NCI-H2107 treated with DMSO at 0.1 percent for 48 hours (cell line): ENCODE results near the gene CD163.
"Not testable (repeated sequence)": the region's sequence is repeated elsewhere in the genome, so short reads cannot be mapped to it uniquely, and the experiment has no call there.

Source experiments
- DNase-seq: peaks from one replicate; lab custom pipeline; 2025; ENCODE audit not compliant: unreplicated experiment; lab: John Stamatoyannopoulos, UW

CD163 gene

DNA sequence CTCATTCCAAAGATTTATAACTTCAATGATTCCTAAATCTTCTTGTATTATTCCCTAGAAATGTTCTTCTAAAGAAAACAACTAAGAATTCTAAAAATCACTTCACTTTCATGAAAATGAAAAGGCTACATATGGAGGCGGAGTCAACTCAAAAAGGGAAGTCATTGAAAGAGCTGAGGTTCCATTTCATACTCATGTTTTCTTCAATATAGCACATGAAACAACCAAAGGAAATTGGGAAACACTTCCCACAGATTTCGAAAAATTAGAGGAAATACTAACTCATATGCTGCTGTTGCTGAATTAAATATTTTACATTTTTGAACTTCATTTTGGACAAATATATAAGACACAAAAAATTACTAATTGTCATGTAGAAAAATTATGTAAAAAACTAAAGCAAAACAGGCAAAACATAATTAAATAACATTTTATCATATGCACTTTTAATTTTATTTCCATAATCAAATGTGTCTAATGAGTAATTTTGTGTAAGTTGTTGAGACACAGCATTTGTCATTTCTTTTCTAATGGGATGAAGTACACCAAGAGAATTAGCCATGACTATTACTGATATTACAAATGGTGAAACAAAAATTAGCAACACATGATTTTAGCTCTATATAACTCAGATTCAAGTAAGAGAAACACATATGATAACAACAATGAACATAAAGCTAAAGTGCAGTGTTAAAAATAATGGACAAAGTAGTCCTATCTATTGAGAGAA is at the start of gene CD163:
CD163 (minus strand) TSS at position 92 of the 730 bp plus-strand sequence; CDS start at position 5, 87 bp downstream.
- DNase-seq = no peak

DNA sequence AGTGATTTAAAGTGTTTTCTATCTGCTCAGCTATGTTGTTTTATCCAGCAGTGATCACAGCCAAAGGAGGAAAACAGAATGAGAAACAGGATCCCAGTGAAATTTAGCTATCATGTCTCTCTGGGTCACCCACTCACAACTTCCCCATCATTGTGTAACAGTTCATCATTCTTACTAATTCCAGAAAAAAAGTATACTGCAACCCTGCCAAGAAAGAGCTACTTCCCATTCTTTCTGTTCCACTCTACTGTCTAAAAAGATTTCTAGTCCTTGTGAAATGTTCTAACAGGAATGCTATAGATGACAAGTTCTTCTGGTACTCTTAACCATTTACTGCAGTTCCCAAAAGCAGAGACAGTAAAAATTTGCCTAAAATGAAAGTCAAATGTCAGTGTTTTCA is 39.2 kb upstream of the CD163 start:
- DNase-seq = no peak

DNA sequence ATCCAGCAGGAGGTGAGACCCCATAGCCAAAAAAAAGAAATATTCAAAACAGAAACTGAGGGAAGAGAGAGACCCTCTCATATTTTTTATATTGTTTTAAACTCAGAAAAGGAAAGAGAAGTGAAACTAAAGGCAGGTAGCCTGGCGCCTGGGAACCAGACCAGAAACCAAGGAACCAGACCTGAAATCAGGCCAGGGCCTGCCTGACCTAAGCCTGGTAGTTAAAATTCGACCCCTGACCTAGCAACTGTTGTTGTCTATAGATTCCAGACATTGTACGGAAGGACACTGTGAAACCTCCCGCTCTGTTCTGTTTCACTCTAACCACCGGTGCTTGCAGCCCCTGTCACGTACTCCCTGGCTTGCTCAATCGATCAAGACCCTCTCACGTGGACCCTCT is 38.5 kb upstream of the CD163 start:
- no peak for DNase-seq

- no peak for DNase-seq
Measured at GRCh38 chr12:7514416-7514815, 10.8 kb upstream of the CD163 start.

GRCh38 chr12:7512553-7512952 is 9.0 kb upstream of the CD163 start:
- no peak for DNase-seq

- DNase-seq = not testable (repeated sequence)
Measured at GRCh38 chr12:7509793-7510470, 6.4 kb upstream of the CD163 start.

GRCh38 chr12:7502612-7503011 is 965 bp downstream of the CD163 start:
- DNase-seq = no peak

GRCh38 chr12:7501031-7501588 is 2.5 kb downstream of the CD163 start:
- DNase-seq = no peak

GRCh38 chr12:7499636-7500035 is 3.9 kb downstream of the CD163 start:
- DNase-seq = no peak

- DNase-seq = no peak
Measured at GRCh38 chr12:7498809-7499208, 4.8 kb downstream of the CD163 start.

- no peak for DNase-seq
Measured at GRCh38 chr12:7497661-7498060, 5.9 kb downstream of the CD163 start.

DNA sequence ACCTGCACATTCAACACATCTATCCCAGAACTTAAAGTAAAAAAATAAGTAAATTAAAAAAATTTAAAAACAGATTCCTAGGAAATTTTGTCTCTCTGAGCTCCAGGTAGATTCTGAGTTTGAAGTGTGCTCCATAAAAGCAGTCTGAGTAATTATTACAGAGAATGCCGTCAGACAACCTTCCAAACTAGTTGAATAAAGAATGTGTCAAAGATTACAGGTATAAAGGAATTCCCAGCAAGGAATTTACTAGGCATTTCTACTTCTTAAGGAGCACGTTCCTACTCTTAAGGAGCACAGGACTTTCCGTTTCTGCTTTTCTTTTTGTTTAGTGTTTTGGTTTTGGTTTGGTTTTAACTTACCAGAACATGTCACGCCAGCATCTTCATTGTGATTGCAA is 7.1 kb downstream of the CD163 start:
- no peak for DNase-seq

- DNase-seq = no peak
Measured at GRCh38 chr12:7495136-7495535, 8.4 kb downstream of the CD163 start.

DNA sequence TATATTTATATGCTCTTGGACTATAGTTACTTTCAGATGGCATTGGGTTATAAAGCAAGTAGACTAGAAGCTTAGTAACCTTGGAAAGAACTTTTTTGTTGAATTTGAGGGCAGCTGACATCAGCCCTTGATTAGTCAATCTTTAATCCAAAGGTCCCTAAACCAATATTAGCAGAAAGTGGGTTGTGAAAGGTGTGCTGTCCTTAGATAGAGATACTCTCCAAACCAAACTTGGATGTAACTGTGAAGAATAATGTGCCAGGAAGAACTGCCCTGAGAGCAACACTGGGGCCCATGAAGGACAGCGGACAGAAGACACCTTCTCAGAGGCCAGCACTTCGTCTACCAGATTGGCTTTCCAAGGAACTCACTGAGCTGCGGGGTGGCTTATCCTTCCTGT is 10.6 kb downstream of the CD163 start:
- DNase-seq = no peak

- DNase-seq = no peak
Measured at GRCh38 chr12:7486512-7486911, 17.1 kb downstream of the CD163 start.

- no peak for DNase-seq
Measured at GRCh38 chr12:7485095-7485494, 18.5 kb downstream of the CD163 start.

- no peak for DNase-seq
Measured at GRCh38 chr12:7483343-7483742, 20.2 kb downstream of the CD163 start.

- no peak for DNase-seq
Measured at GRCh38 chr12:7479771-7480170, 23.8 kb downstream of the CD163 start.

- DNase-seq = no peak
Measured at GRCh38 chr12:7472060-7472459, 31.5 kb downstream of the CD163 start.

DNA sequence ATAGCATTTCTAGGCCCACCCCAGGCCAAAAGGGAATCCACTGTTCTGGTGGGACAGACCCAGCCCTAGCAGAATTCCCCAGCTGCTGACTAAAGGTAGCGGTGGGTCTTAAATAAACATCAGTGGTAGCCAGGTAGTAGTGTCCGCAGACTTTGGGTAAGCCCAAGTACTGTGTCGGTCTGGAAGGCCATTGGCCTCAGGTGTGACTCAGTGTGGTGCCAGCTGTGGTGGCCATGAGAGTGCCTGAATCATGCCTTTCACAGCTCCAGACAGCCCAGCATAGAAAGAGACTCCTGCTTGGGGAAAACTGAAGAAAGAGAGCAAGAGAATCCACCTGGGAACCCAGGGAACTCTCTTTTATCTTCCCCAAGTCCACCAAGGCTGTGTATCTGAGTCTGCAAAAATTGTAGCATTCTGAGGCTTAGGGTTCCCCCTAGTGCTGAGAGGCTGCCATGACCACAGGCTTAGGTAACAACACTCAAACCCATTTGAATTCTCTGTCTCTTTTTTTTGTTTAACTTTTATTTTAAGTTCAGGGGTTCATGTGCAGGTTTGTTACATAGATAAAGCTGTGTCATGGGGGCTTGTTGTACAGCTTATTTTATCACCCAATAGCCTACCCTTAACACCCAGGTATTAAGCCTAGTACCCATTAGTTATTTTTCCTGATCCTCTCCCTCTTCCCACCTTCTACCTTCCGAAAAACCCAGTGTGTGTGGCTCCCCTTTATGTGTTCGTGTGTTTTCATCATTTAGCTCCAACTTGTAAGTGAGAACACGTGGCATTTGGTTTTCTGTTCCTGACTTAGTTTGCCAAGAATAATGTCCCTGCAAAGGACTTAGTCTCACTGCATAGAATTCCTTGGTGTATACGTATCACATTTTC is 43.0 kb downstream of the CD163 start:
- DNase-seq = no peak

GRCh38 chr12:7459973-7460372 is 43.6 kb downstream of the CD163 start:
- DNase-seq = no peak
